ENCODE results near the gene SFXN3.

Gene SFXN3

DNA sequence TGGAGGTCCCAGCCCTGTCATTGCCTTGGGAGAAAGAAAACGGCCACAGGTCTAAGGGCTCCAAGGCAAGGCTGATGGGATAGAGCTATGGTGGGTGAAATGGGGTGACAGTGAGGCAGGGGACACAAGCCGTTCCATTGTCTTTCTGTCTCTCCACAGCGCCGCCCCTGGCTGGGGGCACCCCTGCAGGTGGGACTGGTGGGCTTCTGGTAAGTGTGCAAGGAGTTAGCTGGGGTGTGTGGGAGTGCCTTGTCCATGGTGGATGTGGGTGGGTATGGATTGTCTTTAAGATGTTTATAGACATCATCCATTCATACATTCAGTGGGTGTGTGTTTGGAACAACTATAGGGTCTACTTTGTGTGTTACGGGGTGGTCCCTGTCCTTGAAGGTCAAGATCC is 7.5 kb downstream of the SFXN3 start:
- no peak for DNase-seq

DNA sequence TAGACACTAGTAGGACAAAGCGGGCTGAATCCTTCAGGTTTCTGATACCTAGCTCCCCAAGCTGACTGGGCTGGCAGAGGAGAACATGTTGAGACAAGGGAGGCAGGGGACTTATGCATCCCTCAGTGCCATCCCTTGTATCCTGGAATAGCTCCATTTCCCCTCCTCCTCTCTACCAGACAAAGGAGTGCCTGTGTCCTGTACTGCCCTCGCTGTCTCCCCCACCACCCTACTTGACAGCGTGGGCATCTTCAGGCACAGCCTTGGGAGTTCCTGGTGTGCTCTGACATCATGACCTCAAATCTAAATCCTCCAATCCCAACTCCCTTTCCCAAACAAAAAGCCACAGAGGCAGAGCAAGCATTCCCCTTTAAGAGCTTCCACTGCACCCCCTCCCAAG is 9.0 kb downstream of the SFXN3 start:
- DNase-seq = no peak

DNA sequence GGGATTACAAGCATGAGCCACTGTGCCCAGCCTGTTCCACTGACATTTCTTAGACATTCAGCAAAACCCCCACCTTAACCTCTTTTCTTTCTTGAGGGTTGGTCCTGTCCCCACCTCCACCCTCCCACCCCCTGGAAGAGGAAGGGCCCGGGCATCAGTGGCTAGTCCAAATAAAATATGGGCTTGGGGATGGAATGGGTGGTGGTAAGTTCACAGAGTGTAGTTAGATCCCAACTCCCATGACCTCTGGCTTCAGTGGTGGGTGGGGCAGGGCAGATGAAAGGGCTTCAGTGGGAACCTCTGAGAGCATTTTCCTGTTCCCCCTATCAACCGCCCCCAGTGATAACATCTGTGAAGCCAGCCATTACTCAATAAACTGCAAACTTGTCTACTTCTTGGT is 9.8 kb downstream of the SFXN3 start:
- no peak for DNase-seq

DNA sequence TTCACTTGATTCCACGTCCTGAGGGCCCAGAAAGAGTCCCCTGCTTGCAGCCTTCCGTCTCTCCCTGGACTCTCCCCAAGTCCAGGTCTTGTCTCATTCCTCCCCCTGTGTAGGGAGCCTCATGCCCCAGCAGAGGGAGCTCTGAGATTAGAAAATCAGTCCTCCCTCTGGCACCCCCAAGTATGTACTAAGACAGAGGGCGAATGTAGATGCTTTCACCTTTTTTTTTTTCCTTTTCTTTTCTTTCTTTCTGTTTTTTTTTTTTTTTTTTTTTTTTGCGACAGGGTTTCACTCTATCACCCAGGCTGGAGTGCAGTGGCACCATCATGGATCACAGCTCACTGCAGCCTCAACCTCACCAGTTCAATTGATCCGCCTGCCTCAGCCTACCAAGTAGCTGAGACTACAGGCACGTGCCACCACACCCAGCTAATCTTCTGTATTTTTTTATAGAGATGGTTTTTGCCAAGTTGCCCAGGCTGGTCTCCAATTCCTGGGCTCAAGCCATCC is 10.3 kb downstream of the SFXN3 start:
- DNase-seq = peak; percentile 81

DNA sequence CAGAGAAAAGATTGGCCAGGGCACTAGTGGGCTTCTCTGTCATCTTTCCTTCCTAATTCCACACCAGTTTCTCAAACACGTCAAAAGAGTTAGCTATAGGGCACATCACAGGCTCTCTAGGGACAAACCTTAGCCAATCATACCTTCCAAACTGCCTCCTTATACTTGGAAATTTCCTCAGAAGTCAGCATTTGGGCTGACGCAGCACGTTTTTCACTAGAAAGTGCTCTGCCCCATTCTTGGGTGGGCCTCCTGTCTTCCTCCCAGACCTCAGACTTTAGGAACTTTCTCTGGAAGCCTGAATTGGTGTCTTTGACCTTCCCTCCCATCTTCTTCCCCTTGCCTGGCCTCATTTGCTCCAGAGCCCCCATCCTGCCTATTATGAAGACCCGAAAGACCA is 11.1 kb downstream of the SFXN3 start:
- DNase-seq = no peak

DNA sequence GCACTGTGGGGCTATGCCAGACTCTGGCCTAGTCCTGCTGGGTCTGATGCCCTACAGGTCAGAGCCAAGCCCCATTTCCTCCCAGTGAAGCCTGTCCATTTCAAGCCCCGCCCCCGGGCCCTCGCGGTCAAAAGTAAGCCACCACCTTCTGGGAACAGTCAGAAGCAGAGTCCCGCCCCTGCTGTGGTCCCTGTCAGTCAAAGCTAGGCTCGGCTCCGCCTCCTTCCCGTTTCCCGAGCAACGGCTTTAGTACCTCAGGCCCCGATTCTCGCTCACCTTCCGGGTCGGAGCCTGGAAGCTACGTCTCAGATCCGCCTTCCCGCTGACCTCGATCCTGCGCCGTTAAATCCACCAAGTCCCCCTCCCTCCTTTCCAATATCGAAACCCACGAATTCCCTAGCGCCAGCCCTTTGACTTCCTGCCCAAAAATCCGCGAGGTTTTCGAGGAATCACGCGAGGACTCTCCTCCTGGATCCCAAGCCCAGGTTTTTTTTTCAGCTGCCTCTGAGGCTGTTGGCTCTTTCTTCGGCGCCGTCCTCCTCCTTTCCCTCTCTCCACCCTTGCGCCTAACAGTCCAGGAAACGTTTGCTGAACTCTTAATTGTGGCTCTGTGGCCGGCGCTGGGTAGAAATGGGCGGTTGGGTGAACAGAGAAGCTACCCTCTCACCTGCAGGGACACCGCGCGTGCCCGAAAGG is 11.8 kb downstream of the SFXN3 start:
- peak; percentile 96 for DNase-seq

DNA sequence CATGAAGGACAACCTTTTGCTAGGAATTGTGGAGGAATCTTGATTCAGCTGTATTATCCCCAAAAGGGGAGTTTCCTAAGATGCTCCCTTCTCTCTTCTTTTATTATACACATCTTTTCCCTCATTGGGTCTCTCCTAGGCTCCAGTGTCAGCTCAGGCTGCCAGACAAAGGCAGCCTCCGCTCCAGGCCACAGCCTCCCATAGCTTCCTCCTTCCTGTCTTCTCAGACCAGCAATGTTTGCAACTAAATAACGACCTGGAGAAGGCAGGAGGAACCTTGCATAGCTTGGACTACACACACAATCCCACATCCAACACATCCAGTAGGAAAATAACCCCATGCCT is 12.3 kb downstream of the SFXN3 start:
- DNase-seq = no peak

DNA sequence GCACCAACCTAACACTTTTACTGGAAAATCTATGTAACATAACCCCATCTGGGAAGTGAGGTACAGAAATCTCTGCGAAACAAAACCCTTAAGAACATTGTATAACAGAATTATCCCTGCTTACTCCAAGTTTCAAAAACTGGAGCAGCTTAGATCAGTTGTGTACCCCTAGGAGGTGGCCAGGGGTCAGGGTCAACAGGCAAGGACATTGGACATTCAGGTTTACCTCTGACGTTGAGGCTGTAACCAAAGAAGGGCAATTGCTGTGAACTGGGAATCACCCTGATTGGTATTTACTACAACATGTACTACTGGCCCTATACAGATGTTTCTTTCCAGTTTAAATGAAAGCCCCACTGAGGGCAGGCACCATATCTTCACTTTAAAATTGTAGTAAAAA is 13.1 kb downstream of the SFXN3 start:
- DNase-seq = no peak

DNA sequence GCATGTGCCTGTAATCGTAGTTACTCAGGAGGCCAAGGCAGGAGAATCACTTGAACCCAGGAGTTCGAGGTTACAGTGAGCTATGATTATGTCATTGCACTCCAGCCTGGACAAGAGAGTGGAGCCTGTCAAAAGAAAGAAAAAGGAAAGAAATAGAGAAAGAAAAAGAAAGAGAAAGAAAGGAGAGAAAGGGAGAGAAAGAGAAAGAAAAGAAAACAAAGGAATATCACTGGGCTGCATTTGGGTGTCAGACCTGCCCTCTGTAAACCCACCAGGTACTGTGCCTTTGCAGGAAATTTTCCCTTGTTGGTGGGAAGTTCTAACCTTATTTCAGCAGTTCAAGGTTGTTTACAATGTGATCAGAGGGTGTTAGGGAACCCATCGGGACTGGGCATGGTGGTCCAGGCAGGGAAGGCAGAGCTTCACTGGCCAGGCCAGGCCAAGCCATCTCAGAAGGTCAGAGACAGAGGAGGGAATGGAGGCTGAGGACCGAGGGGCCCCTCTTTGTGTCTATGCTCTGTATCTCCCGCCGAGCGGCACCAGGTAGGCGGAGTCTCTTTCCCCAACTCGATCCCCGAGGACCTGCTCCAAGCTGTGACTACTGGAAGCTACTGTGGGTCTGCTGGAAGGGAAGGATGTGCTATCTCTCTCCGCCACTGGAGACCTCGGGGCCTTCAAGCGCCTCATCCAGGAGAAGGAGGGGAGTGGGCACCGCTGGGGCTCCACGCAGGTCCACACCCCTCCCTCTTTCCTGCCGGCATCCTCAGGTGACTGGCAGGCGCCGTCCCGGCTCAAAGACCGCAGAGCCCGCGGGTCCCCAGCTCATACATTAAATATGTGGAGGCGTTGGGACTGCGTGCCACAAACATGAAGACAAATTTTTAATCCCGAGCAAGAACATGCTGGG is 15.6 kb downstream of the SFXN3 start:
- peak; percentile 78 for DNase-seq

DNA sequence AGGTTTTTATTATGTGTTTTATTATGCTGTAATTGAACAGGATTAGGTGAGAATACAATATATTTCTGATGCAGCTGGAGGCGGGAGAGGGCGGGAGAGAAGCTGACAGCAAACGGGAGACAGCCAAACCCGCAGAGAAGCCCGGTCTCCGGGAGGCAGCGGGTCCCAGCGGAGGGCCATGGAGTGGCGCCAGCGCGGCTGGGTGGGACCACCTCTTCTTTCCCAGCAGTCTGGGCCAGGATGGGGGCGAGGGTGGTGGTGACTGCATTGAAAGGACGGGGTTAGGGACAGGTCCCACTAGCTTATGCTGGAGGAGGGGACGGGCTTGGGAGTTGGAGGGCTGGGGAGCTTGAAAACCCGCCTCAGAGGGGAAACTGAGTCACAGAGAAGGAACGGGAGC is 16.2 kb downstream of the SFXN3 start:
- no peak for DNase-seq

DNA sequence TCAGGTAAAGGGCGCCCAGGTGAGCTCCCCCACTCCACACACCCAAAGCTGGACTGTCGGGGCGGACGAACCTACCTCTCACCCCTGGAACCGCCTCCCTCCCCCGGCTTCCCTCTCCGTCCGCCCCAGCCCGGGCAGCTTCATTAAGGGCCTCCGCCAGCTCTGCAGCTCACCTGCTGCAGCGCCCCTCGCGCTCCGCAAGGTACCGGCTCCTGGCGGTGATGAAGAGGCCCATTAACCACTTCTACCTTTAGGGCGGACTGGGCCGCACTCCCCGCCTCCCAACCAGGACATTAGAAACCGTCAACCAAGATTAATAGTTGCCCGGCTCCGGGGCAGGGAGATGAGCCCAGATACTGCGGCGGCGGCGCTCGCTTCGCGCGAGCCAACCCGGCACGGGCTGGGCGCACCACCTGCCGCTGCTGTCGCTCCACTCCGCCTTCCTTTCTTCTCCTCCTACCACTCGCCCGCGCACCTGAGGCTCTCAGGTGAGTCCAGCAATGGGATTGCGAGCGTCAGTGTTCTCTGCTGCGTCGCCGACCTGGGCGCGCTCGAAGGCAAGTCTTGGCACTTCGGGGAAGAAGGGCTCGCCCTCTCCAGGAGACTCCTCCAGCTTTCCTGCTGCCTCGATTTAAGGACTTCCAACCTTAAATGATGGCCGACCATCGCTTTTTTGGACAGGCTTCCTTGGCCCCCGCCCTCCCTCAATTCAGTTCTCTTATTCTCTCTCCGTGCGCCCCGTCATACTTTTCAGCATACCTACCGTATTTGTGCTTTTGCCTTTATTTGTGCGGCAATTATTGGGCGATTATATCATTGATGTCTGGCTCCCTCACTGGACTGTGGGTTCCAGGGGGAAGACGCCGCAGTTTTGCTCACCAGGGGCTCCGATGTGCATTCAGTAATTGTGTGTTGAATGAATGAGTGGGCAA is 17.2 kb downstream of the SFXN3 start:
- peak; percentile 58 for DNase-seq

DNA sequence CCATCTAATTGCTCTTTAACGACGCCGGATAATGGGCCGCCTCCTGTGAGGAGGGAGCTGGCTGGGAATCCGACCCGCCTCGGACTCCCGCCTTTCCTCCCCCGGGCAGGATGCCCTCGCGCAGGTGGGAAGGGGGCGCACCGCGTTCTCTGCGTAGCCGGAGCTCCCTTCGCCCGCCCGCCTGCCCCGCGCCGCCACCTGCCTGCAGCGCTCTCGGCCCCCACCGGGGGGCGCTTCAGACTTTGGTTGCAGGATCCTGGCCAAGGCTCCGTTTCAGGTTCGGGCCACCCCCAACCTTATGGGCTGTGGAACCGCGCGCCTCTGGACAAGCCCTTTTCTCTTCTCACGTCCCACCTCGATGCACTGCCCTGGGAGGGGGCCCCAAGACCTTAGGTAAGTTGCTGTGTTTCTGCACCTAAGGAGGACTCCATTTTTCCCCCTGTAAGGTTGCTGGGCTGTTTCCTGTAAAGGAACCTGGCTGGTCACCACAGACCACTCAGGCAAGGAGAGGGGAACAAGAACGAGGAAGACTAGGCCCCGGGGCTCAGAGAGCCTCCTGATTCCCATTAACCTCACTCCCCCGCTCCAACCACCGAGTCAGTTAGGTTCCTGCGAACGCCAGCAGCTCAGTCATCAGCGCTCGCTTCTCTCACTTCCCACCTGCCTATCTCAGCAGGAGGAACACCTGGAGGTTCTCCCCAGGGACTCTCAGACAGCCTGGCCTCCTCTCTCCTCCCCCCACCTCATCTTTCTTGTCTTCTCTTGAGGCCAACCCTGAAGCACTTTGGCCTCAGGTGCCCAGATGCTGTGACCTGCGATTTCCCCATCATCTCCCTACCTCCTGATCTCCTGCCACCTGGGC is 19.4 kb downstream of the SFXN3 start:
- peak; percentile 77 for DNase-seq

DNA sequence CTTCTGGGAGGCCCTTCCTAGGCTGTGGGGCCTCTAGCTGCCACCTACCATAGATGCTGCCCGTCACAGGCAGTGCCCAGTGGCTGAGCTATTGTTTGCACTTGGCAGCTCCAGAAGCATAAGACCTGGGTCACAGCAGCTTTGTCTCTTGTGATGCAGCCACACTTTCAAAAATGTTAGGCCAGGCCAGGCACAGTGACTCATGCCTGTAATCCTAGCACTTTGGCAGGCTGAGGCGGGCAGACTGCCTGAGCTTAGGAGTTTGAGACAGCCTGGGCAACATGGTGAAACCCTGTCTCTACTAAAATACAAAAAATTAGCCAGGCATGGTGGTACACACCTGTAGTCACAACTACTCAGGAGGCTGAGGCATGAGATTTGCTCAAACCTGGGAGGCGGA is 21.3 kb downstream of the SFXN3 start:
- DNase-seq = no peak

DNA sequence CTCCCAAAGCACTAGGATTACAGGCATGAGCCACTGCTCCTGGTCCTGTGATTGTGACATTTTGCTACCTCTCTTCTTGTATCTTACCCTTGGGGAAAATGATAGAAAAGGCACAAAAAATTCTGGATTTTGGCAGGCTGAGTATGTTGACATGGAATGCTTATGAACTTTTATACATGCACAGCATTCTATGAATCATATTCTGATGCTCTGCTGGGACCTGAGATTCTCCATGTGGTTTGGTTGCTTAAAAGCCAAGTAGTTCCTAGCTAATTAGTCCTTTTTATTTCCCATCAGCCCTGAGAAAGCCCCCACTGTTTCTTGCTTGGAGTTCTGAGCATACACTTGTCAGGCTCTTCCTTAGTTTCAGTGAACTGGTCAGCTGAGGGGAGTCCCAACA is 22.5 kb downstream of the SFXN3 start:
- no peak for DNase-seq

DNA sequence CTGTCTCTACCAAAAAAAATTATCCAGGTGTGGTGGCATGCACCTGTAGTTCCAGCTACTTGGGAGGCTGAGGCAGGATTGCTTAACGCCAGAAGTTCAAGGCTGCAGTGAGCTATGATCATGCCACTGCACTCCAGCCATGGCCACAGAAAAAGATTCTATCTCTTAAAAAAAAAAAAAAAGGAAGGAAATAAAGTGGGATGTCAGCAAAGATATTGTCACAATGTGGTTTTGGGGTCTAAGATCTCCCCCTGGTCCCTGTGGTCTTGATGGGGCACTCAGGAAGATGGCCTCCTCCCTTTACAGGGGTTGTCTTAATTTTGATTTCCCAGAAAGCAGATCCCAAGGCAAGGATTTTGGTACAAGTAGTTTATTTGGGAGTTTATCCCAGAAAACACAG is 23.3 kb downstream of the SFXN3 start:
- DNase-seq = no peak

DNA sequence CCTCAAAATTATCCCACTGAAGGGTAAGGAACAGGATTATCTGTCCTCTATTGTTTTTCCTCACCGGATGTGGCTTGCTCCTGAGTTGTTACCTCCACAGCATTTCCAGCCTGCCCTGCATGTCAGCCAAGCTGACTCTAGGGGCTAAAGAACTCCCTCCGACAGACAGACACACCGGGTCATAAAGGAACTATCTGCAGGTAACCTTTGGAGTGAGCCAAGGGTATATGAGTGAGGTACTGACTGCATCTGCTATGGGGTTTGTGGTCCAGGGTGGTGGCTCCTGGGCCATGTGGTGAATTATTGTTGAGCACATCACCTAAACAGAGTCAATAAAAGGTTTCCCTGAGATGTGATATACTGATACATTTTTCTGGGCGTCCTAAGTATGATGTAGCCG is 23.8 kb downstream of the SFXN3 start:
- no peak for DNase-seq

DNA sequence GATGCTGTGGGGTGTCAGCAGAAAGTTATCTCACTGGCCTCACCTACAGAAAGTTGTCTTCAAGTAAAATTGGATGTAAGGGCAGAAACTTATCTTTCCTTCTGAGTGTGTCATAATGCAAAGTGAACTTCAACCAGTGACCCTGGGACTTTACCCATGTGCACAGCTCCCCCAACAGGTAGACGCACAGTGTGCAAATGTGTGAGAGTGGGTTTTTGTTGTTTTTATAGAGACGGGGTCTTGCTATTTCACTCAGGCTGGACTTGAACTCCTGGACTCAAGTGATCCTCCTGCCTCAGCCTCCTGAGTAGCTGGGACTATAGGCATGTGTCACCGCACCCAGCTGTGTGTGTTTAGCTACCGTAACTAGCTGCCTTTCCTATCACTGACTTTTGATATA is 24.4 kb downstream of the SFXN3 start:
- no peak for DNase-seq

DNA sequence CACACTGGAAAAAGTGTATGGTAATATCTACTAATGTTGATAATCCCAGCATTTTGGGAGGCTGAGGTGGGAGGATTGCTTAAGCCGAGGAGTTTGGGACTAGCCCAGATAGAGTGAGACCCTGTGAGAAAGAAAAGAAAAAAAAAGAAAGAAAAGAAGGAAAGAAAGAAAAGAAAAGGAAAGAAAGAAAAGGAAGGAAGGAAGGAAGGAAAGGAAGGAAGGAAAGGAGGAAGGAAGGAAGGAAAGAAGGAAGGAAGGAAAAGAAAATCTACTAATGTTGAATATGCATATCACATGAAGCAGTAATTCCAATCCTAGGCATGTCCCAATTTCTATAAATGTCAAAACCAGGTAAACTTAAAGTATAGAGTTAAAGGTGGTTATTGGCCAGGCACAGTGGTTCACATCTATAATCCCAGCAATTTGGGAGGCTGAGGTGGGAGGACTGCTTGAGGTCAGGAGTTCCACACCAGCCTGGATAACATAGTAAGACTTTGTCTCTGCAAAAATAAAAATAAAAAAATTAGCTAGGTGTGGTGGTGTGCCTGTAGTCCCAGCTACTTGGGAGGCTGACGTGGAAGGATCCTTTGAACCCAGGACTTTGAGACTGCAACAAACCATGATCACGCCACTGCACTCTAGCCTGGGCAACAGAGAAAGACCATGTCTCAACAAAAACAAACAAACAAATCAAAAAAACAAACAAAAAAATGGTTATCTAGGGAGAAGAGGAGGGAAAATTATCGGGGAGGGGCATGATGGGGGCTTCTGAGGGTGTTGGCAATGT is 25.5 kb downstream of the SFXN3 start:
- DNase-seq = no peak

DNA sequence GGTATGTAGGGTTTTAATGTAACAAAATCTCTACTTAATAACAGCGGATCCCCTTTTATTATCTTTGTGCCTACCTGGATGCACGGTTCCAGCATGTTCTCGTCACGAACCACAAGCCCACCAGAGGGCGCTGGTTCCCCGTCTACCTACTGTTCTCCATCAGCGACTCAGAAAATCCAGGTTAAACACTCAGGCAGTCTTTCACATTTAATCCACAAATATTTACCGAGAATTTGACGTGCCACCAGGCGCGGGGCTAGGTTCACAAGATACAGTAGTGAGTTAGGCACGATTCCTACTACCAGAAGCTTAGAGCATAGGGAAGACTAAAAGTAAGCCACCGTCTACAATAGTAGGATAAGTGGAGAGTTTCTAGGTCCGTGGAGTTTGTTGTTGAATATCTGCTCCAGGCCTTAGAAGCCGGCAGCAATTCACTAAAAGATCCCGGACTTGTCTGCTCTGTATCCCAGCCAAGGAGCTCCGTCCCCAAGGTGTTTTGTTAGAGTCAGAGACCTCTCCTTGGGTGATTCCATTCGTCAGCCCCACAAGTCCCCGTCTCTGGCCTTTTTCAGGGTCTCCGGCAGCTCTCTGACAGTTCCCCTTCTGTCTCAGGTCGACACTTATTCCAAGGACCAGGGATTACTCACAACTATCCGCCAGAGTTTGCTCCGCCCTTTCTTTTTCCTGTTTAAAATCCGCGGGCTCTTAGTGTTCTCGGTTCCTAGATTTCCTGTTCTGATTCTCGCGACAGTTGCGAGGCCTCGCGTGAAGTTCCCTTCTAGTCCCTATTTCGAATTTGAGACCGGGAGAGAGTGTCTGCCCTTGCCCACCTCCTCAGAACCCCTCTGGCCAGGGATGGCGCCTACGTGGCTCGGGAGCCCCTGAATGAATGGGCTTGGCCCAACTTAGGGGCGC is 29.3 kb downstream of the SFXN3 start:
- peak; percentile 93 for DNase-seq

DNA sequence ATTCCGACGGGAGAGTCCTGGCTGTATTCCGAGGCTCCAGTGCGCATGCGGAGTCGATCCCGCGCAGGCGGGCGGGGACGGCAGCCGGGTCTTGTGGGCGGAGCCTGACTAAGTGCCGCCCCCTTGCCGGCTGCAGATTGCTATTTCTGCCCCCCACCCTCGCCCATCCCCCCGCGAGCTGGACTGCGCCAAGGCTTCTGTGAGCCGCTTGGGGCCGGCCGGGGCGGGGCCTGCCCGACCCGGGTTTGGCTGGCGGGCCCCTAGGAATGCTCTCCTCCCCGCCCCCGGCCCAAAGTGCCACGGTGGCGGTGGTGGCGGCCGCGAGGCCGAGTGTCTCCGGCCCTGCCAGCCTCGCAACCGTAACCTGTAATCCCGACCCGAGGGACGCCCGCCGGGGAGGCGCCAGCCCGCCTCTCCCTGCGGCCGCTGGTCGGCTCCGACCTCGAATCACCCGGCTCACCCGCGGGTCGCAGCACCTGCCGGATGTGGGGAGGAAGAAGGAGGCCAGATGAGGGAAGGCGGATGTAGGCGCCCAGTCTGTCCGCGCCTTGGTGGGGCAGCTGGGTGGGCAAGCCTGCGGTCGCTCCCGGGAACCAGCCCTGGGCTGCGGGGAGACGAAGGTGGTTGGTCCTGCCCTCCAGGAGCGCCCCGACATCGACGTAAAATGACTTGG is 30.1 kb downstream of the SFXN3 start:
- DNase-seq = peak; percentile 90

Measured in NCI-H1436 (cell line).